ENCODE data around the gene PRR5.

- TF ChIP-seq CTCF (IDR thresholded peaks at IDR 0.05) (no peak), EZH2 (IDR thresholded peaks at IDR 0.05; ENCODE audit: borderline replicate concordance, insufficient read depth, low read depth, low read length, poor library complexity, severe bottlenecking) (no peak)
These were observed 24.6 kb upstream of the PRR5 start for GRCh38 chr22:44677353-44677840.

Measured in B cell (primary cell).